HG03432 (cell line): Measurements from ENCODE around the gene TBPL1.
"Not testable (repeated sequence)": the region's sequence is repeated elsewhere in the genome, so short reads cannot be mapped to it uniquely, and the experiment has no call there.

Source experiments
- ATAC-seq: cut with Tn5 transposase; IDR thresholded peaks from one replicate; pipeline ENCODE4 v1.9.1; 2021; ENCODE audit warnings: mild to moderate bottlenecking, moderate library complexity; ENCODE audit not compliant: unreplicated experiment

The TBPL1 gene

DNA sequence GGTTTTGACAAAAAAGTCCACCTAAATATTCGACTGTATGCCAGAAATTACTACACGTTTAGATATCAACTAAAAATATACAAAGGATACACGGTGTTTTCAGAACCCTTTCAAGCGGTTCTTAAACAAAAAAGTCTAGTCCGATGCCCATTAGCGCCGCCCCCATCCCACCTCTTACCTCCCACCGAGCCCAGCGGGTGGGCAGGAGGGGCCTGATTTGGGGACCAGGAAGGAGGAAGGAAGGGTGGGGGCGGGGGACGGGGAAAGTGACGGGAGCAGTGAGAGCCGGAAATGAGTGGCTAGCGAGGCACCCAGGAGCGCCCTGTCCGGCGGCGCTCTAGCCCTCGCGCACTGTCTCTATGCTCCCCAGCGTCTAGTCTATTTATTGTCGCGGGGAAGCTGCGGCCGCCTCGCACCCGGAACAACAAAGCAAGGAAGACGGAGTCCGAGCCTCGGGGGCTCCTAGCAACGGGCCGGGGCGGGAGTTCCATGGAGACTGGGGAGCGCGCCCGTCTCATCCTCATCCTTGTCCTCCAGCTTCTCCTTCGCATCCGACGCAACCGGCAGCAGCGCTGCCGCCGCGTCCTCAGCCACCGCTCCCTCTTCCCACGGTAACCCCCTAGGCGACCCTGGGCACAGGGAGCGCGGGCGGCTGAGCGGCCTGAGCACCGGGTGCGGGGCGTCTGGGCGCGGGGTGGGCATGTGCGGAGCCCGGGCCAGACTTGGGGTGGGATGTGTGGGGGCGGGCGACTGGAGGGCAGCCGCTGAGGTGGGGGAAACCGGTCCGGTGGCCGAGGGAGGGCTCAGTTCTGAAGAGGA, at the start of gene TBPL1:
Gene TBPL1, plus strand, starts transcription at position 410 of the 819 bp plus-strand sequence. CDS start 26,902 bp downstream, outside the sequence.
- ATAC-seq, result peak; percentile 92

DNA sequence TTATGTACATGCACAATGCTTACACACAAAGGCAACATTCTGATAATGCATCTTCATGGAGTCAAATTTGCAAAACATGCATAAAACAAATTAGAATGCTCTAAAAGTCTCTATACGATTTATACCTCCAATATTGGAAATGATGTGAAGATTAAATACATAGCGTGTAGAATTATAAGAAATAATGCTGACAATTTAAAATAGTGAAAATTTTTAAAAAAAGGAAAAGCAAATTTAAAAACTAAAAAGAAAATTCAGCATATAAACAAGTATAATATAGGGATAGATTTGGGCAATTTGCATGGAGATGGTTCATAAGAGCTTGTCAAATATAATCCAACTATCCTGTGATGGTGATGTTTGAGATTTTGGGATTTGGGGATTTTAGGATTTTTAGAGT, 49.2 kb upstream of the TBPL1 start:
- no peak for ATAC-seq

DNA sequence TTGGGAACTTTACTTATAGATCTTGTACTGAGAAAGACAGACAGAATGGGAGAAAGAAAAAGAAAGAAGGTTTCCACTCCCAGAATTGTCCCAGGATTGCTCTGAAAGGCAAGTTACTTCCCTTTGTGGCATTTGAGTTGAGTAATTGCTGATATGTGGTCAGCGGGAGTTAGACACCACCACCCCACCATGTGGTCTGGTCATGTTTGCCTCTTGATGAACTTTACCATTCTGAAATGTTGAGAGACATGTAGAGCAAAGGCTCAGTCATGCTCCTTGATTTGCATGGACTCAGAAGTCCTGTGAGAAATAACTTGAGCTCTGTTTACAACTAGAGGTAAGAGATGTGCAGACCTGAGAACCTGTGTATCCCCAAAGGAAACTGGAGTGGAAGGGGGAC, 47.0 kb upstream of the TBPL1 start:
- ATAC-seq, result no peak

- peak; percentile 84 for ATAC-seq
These were observed 36.3 kb upstream of the TBPL1 start for GRCh38 chr6:133916650-133917151.

DNA sequence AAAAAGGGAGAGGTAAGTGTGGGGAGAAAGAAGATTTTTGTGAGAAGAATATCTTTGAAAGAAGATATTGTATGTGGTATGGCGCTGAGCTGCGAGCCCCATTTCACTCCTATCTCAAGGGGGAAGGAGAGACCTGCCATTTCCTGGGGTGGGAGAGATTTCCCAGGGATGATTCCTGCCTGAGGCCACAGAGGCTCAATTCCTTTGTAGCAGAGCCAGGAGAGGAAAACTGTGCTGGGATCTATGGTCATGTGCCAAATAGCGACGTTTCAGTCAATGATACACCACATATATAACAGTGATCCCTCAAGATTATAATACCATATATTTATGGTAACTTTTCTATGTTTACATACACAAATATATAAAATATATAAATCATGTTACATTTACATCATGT, 35.2 kb upstream of the TBPL1 start:
- ATAC-seq, result no peak

- no peak for ATAC-seq
These were observed 34.7 kb upstream of the TBPL1 start for GRCh38 chr6:133918208-133918930.

- ATAC-seq, result no peak
These were observed 33.7 kb upstream of the TBPL1 start for GRCh38 chr6:133919362-133919761.

DNA sequence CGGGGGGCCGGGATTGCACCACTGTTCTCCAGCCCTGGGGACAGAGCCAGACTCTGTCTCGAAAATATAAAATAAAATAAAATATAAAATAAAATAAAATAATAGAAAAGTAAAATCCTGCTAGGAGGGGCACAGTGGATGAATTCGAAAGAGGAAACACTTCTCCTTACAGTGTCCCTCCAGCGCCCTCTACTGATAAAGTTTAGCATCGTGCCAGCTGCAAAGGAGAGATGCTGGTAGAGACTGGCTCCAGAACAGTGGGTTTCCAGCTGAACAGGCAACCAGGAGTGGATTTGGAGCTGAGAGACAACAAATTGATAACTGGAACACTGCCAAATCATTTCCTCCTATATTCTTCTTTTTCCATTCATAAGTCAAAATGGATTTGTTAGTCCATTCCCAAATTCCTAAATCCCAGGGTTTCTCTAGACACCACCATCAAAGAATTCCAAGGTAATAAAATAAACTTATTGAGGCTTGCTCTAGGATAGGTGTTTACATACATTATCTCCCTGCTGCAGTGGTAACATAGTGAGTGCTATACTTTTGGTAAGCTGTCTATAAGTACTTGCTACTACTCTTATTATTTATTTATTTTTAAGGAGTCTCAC, 31.7 kb upstream of the TBPL1 start:
- ATAC-seq, result peak; percentile 62

DNA sequence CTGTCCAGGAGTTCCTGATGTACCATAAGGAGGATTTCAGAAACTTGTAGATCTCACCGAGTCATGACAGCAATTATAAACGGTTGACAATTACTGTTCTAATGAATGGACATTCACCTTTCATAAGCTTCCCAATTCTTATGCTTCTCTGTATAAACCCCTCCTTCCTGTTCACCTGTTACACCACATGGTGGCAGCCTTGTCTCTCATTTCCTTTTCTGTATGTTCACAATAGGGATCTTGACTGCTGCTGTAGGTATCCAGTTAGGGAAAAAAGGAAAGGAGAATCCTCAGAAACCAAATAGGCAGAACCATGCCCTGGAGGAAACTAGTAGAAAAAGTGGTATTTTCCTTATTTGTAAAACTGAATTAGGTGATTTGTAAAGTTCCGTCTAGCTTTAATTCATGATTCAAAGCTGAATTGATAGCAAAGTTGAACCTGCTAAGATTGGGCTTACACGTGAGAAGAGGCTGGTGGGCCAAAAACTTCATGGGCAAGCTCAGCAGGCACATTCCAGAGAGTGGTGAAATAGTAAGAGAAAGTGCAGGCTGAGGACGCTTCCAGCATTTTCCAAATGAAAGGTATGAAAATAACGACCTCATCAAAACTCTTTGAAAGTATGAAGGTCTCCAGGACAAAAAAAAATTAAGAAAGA, 29.0 kb upstream of the TBPL1 start:
- ATAC-seq, result peak; percentile 79

DNA sequence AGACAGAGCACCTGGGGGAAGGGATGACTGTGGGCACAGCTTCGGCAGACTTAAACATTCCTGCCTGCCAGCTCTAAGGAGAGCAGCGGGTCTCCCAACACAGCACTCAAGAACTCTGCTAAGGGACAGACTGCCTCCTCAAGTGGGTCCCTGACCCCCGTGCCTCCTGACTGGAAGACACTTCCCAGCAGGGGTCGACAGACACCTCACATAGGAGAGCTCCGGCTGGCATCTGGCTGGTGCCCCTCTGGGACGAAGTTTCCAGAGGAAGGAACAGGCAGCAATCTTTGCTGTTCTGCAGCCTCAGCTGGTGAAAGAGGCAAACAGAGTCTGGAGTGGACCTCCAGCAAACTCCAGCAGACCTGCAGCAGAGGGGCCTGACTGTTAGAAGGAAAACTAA, 21.8 kb upstream of the TBPL1 start:
- not testable (repeated sequence) for ATAC-seq

GRCh38 chr6:133936352-133936751, 16.7 kb upstream of the TBPL1 start:
- ATAC-seq, result not testable (repeated sequence)

DNA sequence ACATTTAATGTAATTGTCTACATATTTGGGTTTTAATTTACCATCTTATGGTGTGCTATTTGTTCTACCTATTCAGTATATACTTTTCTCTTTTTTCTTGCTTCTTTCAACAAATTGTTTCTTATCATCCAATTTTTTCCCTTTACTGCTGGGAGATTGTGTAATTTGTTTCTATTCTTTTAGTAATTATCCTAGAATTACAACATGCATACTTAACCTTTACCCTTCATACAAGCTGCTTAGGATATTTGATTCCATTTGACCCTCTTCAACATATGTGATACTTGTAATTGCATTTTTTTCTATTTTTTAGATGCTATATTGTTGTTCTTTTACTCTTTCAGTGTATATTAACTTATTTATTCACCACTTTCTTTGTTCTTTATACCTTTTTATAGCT, 15.1 kb upstream of the TBPL1 start:
- ATAC-seq, result no peak

DNA sequence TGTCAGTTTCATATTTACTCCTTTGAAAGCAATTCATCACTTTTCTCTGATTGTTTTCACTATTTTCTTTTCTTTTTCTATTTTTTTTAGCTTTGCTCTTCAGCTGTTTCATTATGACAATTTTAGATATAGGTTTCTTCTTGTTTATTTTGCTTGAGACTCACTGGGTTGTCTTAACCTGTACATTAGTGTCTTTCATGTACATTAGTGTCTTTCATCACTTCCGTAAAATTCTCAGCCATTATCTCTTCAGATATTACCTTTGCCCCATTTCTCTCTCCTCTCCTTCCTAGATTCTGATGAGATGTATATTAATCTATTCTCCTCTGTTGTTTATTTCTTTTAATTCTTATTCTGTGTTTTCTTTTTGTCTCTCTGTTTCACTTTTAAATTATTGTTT, 14.5 kb upstream of the TBPL1 start:
- no peak for ATAC-seq

- no peak for ATAC-seq
These were observed 13.0 kb upstream of the TBPL1 start for GRCh38 chr6:133939778-133940667.

DNA sequence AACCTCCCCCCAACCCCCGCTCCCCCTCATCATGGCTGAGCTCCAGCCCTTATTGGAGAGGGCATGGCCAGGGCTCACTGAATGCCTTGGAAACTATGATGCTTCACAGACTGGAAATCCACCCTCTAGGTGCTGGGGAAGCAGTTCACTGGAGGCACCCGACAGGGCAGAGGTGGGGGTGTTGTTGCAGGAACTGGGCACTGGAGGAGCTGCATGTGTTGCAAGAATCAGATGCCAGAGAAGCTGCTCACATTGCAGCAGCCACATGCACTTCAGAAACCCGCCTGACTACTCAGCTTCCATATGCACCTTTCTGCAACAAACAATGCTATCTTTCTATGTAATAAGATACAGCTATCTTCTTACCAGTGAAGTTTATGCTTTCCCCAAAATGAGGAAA, 7.9 kb upstream of the TBPL1 start:
- ATAC-seq, result no peak

GRCh38 chr6:133947302-133947900, 5.6 kb upstream of the TBPL1 start:
- no peak for ATAC-seq

DNA sequence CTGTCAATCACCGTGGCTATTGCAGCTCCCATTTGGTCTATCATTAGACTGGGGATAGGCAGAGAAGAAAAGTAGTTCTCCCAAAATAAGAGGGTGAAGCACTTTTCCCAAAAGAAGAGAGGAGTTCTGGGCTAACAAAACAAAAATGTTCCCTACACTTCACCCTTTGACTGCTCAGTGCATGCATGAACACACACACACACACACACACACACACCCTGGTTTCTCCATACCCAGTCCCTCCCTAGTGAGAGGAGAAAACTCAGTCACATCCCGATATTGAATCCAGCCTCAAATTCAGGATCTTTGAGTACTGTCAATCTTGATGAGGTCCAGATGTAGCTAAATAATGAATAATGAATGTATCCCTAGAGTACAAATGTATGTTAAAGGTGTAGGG, 4.6 kb upstream of the TBPL1 start:
- ATAC-seq, result no peak

DNA sequence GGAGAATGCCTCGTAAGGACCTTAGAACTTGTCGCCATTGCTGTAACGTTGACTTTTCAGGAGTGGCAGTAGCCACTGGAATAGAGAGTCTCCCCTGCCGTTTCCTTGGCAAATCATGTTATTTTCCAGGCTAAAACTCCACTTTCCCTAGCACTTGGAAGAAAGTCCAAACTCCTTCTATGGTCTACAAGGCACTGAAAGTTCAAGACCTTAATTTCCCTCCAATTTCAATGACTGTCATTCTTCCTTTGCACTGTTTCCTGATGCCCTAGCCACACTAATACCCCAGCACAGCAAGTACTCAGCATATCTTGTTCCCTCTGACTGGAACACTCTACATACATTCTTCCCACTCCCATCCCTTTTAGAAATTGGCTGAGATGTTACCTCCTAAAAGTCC, 1.8 kb upstream of the TBPL1 start:
- no peak for ATAC-seq

GRCh38 chr6:133951881-133952814, 876 bp upstream of the TBPL1 start:
- peak; percentile 60 for ATAC-seq
